Measurements from ENCODE around the gene RAB7B. TPM values are rescaled to one million over a fixed set of nuclear protein-coding genes. Genes with fewer than 3 reads are reported as not detected.

RAB7B gene
- total and polyA plus RNA-seq, 9 of the 15 experiments (the other 6 are each of a cell fraction or from before 2014, with no cell fraction given), result 0.03 to 0.29 (median 0.07) TPM; not detected in 4

DNA sequence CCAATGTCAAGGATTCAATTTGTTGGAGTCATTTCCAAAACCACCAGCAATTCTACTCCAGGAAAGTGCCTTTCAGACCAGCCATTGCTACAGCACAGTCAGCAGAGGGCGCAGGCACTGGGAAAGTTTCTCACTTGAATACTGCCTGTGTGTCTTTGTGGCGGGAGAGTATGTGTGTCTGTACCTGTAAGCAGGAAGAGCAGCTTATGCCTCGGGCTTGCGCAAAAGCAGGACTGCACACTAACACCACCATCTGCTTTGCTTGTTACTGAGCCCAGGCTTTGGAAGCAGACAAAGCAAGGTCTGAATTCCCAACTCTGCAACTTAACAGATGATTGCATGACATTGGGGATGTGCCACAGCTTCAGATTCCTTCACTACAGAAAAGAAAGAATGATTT is 27.5 kb upstream of the RAB7B start (continued):
- TF ChIP-seq HIVEP1 (CRISPR knock-in tag; IDR thresholded peaks at IDR 0.05) (no peak), XRCC5 (IDR thresholded peaks at IDR 0.05; ENCODE audit: low read depth, low read length) (peak; percentile 84; the same call in 1 of the 2 replicates), HNRNPLL (IDR thresholded peaks at IDR 0.05; ENCODE audit: low read depth, low read length, poor library complexity, severe bottlenecking) (no peak), CSDE1 (IDR thresholded peaks at IDR 0.05) (no peak), HDAC3 (IDR thresholded peaks at IDR 0.05; ENCODE audit: borderline replicate concordance, partially characterized antibody) (no peak), RAD21 (CRISPR knock-in tag; conservative IDR thresholded peaks at IDR 0.05 in 1 of 2, IDR thresholded peaks at IDR 0.05 in 1 of 2) (peak; percentile 89 to 94), RUNX1 (IDR thresholded peaks at IDR 0.05; ENCODE audit: low read depth) (no peak)
- TF ChIP-seq, protein P1, sequence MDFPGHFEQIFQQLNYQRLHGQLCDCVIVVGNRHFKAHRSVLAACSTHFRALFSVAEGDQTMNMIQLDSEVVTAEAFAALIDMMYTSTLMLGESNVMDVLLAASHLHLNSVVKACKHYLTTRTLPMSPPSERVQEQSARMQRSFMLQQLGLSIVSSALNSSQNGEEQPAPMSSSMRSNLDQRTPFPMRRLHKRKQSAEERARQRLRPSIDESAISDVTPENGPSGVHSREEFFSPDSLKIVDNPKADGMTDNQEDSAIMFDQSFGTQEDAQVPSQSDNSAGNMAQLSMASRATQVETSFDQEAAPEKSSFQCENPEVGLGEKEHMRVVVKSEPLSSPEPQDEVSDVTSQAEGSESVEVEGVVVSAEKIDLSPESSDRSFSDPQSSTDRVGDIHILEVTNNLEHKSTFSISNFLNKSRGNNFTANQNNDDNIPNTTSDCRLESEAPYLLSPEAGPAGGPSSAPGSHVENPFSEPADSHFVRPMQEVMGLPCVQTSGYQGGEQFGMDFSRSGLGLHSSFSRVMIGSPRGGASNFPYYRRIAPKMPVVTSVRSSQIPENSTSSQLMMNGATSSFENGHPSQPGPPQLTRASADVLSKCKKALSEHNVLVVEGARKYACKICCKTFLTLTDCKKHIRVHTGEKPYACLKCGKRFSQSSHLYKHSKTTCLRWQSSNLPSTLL (IDR thresholded peaks at IDR 0.05), result no peak
- TF ChIP-seq, protein P2, sequence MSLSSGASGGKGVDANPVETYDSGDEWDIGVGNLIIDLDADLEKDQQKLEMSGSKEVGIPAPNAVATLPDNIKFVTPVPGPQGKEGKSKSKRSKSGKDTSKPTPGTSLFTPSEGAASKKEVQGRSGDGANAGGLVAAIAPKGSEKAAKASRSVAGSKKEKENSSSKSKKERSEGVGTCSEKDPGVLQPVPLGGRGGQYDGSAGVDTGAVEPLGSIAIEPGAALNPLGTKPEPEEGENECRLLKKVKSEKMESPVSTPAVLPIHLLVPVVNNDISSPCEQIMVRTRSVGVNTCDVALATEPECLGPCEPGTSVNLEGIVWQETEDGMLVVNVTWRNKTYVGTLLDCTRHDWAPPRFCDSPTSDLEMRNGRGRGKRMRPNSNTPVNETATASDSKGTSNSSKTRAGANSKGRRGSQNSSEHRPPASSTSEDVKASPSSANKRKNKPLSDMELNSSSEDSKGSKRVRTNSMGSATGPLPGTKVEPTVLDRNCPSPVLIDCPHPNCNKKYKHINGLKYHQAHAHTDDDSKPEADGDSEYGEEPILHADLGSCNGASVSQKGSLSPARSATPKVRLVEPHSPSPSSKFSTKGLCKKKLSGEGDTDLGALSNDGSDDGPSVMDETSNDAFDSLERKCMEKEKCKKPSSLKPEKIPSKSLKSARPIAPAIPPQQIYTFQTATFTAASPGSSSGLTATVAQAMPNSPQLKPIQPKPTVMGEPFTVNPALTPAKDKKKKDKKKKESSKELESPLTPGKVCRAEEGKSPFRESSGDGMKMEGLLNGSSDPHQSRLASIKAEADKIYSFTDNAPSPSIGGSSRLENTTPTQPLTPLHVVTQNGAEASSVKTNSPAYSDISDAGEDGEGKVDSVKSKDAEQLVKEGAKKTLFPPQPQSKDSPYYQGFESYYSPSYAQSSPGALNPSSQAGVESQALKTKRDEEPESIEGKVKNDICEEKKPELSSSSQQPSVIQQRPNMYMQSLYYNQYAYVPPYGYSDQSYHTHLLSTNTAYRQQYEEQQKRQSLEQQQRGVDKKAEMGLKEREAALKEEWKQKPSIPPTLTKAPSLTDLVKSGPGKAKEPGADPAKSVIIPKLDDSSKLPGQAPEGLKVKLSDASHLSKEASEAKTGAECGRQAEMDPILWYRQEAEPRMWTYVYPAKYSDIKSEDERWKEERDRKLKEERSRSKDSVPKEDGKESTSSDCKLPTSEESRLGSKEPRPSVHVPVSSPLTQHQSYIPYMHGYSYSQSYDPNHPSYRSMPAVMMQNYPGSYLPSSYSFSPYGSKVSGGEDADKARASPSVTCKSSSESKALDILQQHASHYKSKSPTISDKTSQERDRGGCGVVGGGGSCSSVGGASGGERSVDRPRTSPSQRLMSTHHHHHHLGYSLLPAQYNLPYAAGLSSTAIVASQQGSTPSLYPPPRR (CRISPR knock-in tag; IDR thresholded peaks at IDR 0.05; ENCODE audit: borderline replicate concordance), result no peak
- TF ChIP-seq, protein P3, sequence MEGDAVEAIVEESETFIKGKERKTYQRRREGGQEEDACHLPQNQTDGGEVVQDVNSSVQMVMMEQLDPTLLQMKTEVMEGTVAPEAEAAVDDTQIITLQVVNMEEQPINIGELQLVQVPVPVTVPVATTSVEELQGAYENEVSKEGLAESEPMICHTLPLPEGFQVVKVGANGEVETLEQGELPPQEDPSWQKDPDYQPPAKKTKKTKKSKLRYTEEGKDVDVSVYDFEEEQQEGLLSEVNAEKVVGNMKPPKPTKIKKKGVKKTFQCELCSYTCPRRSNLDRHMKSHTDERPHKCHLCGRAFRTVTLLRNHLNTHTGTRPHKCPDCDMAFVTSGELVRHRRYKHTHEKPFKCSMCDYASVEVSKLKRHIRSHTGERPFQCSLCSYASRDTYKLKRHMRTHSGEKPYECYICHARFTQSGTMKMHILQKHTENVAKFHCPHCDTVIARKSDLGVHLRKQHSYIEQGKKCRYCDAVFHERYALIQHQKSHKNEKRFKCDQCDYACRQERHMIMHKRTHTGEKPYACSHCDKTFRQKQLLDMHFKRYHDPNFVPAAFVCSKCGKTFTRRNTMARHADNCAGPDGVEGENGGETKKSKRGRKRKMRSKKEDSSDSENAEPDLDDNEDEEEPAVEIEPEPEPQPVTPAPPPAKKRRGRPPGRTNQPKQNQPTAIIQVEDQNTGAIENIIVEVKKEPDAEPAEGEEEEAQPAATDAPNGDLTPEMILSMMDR (IDR thresholded peaks at IDR 0.05 in 2 of 3, conservative IDR thresholded peaks at IDR 0.05 in 1 of 3; ENCODE audit: insufficient read depth in 2 of 3, low read depth in 1 of 3, low read length in 3 of 3), result peak; percentile 89 to 95 (median 93)
